Fibroblast of the conjunctiva (primary cell): Measurements from ENCODE around the gene OAT.
"Not testable (repeated sequence)": the region's sequence is repeated elsewhere in the genome, so short reads cannot be mapped to it uniquely, and the experiment has no call there.

ENCODE experiments used
- DNase-seq: peaks from one replicate; pipeline ENCODE4 v3.0.0-alpha.2; 2010; ENCODE audit warnings: low read depth

Gene OAT

DNA sequence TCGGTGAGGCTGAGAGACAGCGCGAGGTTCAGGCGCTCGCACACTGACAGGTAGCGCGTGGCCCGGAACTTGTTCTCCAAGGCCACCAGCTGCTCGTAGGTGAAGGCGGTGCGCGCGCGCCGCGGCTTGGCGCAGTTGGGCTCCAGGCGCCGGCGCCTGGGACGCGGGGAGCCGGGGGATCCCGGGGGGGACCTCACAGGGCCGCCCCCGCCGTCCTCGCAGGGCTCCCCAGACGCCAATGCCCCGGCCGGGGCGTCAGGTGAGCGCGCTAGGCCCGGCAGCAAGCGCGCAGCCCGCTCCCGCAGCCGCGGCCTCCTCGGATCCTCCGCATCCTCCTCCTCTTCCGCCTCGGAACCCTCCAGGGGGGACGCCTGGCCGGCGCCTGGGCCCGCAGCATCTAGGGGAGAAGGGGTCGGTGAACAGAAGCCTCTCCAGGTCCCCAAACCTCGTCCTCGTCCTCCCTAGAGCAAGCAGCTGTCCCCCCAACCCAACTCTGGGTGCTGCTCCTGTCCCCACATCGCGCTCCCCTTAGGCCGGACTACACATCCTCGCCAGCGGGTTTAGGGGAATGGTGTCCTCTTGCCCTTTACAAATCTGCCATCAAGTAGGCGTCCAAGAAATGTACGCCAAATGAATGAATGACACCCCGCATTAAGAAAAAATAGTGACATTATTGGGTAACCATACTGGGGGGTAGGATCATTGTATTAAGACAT, 29.2 kb upstream of the OAT start:
- DNase-seq = no peak

DNA sequence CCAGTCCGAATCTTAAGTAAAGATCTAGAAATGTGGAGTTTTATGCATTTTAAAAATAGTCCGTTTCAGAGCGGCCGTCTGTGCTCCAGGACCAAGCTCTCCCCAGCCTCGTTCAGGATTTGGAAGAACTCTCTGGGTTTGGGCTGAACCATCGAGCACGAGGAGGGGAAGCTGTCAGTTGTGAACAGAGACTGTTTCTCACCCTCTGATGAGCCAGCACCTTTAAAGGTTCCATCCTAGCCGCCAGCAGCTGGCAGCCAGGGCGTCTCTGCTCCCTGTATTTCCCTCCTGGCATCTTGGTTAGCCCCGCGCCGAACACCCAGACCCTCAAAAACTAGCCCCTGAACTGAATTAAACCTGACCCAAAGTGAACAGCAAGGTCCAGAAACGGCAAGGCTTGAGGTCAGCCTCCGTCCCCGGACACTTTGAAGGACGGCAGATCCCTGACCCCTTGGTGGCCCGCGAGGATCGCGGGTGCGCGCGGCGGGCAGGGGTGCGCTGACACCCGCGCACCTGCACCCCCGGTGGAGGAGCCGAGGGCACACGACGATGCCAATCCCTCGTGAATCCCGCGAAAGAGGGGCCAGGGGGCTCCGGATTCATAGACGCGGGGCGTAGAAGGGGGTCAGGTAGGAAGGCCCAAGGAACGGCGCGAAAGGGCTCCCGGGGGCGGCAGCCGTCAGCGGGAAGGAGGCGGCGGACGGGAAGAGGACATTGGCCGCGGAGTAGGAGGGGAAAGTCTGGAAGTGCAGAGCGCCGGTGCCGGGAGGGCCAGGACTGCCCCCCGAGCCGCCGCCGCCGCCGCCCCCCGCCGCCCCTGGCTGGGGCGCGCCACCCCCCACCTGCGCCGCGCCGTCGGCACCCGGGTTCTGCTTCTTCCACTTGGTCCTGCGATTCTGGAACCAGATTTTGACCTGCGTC, 28.4 kb upstream of the OAT start:
- DNase-seq = no peak

DNA sequence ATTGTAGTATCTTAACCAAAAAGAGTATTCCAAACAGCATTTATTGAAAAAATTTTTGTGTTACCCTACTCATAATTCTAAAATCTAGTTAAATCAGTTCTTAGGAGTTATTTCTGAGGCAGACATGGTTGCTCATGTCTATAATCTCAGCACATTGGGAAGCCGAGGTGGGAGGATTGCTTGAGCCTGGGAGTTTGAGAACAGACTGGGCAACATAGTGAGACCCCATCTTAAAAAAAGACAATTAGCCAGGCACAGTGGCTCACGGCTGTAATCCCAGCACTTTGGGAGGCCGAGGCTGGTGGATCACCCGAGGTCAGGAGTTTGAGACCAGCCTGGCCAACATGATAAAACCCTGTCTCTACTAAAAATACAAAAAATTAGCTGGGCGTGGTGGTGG, 23.0 kb upstream of the OAT start:
- DNase-seq = not testable (repeated sequence)

DNA sequence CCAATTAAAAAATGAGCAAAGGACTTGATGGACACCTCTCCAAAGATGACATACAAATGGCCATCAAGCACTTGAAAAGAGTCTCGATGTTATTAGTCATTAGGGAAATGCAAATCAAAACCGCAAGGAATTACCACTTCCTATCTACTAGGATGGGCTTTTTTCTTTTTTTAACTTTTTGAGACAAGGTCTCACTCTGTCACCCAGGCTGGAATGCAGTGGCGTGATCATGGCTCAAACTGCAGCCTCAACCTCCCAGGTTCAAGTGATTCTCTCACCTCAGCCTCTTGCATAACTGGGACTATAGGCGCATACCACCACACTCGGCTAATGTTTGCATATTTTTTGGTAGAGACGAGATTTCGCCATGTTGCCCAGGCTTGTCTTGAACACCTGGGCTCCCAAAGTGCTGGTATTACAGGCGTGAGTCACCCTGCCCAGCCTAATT, 17.5 kb upstream of the OAT start:
- no peak for DNase-seq

DNA sequence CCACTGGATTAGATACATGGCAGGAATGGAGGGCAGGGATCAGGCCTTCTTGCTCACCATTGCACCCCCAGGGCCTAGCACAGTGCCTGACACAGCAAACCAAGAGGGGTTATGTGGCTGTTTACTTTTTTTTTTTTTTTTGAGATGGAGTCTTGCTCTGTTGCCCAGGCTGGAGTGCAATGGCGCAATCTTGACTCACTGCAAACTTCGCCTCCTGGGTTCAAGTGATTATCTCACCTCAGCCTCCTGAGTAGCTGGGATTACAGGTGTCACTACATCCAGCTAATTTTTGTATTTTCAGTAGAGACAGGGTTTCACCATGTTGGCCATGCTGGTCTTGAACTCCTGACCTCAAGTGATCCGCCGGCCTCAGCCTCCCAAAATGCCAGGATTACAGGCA, 17.0 kb upstream of the OAT start:
- DNase-seq = not testable (repeated sequence)

DNA sequence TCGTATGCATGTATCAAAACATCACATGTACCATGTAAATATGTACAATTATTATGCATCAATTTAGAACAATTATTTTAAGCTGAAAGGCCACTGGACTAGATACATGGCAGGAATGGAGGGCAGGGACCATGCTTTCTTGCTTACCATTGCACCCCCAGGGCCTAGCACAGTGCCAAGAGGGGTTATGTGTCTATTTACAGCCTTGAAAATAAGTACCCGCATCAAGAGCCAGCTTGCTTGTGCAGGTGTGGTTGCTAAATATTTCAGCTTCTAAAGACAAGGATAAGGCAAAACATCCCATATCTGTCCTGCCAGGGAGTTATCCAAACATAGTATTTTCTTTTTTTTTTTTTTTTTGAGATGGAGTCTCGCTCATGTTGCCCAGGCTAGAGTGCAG, 14.7 kb upstream of the OAT start:
- DNase-seq = no peak

DNA sequence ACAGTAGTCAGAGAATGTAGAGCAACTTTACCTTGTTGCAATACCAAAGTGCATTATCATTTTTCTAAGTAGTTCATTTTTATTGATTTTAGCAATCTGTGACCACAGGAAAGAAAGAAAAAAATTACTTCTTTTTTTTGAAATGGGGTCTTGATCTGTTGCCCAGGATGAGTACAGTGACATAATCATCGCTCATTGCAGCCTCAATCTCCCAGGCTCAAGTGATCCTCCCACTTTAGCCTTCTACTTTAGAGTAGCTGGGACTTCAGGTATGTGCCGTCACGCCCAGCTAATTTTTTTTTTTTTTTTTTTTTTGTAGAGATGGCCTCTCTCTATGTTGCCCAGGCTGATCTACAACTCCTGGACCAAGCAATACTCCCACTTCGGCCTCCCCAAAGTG, 11.4 kb upstream of the OAT start:
- no peak for DNase-seq

DNA sequence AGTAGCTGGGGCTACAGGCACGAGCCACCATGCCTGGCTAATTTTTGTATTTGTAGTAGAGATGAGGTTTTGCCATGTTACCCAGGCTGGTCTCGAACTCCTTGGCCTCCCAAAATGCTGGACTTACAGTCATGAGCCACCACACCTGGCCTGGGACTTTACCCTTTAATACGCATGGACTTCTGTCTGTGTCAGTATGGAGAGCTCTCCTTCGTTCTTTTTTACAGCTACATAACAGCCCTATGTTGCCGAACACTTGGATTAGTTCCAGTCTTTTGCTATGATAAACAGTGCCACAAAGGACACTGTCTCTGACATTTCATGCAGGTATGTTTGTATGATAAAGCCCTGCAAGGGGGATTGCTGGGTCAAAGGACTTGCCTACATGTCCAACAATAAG, 10.9 kb upstream of the OAT start:
- DNase-seq = no peak

DNA sequence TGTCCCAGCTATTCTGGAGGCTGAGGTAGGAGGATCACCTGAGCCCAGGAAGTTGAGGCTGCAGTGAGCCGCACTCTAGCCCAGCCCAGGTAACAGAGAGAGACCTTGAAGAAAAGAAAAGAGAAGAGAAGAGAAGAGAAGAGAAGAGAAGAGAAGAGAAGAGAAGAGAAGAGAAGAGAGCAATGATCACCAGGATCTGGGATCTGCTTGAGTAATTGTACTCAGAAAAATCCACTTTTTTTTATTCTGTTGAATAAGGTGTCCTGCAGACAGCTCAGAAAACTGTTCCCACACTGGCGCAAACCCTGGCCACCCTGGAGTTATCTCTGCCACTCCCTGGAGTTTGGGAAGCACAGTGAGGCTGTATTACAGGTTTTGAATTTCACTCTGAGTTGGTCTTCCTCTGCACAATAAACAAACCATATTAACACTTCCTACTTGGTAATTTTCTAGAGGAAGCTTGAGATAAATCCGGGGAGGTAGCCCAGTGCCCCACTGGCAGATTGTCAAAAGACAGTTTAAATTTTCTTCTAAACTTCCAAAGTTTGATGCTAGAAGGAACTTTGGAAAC, 9.6 kb upstream of the OAT start:
- DNase-seq = no peak

DNA sequence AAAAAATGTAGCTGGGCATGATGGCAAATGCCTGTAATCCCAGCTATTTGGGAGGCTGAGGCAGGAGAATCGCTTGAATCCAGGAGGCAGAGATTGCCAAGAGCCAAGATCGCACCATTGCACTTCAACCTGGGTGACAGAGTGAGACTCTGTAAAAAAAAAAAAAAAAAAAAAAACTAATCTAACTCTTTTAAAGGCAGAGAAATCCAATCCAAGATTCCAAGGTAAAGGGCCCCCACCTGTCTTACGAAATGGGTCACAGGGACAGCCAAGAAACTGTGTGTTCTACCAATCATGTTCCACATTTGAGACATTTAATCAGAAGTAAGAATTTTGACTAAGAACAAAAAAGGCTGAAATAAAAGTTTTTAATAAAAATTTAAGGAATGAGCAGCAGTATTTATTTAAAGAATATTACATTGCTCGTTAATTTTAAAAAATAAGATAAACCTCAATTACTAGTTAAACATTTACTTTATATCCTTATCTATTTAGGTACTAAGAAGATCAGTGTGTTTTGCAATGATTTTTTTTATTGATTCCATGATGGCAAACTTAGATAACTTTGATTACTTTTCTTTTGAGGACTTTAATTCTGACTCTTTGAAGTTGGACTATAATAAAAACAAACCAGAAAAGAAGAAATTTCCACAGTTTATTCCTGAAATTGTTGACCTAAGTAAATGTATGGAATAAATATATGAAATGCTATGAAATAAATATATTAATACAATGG, 6.7 kb upstream of the OAT start:
- no peak for DNase-seq

DNA sequence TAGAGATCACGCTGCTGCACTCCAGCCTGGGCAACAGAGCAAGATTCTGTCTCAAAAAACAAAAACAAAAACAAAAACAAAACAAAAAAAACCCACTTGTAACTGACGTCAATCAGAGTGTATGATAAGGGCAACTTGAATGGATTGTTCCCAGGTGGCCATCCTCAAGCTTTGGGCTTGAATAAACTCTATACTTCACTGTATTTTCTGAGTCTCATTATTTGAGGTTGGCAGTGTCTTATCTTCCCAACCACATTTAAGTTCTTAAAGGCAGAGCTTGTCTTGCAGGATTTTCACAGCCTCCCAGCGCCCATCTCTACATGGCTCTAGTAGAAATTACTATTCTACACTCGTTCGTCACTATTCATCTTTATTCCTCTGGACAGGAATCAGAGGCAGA, 5.1 kb upstream of the OAT start:
- no peak for DNase-seq

DNA sequence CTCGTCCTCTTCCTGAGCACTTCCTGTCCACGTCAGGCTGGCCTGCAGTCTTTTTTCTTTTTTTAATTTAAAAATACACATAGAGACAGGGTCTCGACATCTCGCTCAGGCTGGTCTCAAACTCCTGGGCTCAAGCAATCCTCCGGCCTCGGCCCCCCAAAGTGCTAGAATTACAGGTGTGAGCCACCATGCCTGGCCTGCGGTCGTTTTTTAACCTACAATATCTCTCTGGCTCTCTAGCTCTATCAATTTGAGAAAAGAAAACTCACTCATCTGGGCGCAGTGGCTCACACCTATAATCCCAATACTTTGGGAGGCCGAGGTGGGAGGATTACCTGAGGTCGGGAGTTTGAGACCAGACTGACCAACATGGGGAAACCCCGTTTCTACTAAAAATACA, 4.0 kb upstream of the OAT start:
- DNase-seq = no peak

DNA sequence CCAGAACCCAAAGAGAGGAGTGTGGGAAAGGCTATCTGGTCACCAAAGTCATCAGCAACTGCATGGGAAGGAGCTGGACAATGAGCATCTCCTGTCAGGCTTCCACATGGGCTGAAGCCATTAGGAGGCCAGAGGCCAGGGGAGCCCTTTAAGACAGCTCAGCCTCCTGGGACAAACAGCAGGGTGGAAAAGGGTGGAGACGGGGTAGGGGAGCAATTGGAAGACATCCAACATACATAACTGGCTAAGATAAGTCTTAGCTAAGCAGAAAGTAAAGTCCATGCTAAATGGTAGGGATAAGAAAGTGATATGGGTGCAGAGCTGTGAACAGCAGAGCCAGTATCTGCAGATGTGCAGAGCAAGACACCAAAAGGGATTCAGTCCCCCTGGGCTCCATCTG, 1.5 kb upstream of the OAT start:
- DNase-seq = no peak

DNA sequence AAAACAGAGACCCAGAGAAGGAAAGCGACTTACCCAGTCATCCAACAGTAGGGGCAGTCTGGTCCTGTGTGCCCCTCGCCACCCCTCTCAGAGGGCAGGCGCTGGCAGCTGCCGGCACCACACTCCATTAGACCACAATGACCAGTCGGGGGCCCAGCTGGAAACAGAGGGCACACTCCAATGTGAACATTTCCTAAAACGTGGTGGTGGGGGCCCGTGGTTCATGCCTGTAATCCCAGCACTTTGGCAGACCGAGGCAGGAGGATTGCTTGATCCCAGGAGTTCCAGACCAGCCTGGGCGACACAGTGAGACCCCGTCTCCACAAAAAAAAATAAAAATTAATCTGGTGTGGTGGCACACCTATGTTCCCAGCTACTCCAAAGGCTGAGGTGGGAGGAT, 912 bp upstream of the OAT start:
- DNase-seq = no peak

DNA sequence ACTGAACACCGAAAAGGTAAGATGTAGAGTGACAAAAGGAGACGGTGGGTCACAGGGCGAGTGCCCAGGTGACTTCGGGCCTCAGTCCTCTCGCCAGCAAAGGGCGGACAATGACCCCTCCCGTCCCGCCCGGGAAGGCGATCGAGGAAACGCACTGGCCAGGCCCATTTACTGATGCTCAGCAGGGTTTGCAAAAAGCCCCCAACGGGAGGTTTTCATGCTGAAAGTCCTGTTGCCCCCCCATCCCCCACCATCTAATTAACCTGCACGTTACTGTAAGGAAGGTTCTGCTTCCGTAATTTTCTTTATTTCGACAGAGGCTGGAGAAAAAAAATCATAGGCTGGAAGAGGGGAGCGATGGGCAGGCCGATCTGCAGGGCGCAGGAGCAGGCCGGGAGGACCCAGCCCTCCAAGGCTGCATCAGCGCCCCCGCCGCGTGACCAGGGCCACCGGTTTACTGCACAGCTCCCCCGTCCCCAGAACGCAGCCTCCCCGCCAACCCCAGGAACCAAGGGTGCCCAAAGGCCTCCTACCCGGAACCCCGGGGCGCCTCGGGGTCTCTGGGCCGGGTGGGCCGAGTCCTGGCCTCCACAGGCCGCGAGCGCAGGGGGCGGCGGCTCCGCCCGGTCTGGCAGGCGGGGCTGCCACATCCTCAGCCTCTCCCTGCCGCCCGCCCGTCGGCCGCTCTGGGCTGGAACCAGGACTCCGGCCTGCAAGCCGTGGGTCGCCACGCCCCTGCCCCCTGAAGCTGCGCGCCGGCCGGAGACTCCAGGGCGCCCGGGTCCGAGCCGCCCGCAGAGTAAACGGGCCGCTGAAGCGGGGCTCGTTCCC, 613 bp downstream of the OAT start:
- no peak for DNase-seq

DNA sequence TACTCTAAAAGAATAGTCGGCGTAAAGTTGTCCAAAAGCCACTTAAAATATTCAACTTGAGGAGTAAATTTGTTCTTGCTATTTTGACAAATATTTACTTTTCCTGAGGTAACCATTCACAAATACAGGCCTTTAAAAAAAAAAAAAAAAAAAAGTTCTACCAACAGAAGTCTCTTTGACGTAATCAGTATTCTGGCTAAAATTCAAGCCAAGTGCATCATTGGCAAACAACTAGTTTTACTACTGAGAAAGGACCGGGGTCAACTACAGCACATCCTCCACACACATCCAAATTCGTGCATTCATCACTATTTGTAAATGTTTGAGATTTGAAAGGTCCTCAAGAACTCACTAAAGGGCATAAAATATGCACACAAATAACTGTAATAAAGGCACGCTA, 2.0 kb downstream of the OAT start:
- no peak for DNase-seq

DNA sequence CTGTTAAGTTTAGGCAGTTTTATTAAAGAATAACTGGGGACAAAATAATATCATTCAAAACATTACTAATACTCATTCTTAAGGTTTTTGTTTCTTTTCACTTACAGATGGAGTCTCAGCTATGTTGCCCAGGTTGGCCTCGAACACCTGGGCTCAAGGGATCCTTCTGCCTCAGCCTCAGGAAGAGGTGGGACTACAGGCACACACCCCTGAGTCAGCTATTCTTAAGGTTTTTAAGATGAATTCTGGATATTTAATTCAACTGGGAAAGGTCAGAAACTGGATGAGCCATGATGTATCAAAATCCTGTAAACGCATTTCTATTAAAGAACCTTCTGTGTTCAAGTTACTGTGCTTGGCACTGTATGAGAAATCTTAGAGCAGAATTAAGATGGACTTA, 3.5 kb downstream of the OAT start:
- no peak for DNase-seq

DNA sequence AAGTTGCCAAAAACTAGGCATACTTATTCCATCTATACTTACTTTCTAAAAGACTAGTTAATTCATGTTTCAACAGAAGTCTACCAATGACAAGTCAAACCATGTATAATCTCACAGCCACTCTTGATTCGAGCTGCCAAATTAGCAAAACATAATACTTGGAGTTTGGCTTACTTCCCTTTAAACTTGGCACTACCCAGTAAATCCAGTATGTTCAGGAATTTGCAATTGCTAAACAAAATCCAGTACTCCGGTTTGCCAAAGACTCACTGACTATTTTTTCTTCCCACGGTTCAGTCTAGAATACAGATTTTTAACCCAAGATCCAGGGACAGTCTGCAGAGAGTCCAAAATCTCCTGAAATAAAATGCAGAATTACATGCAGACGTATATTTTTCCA, 4.6 kb downstream of the OAT start:
- no peak for DNase-seq

DNA sequence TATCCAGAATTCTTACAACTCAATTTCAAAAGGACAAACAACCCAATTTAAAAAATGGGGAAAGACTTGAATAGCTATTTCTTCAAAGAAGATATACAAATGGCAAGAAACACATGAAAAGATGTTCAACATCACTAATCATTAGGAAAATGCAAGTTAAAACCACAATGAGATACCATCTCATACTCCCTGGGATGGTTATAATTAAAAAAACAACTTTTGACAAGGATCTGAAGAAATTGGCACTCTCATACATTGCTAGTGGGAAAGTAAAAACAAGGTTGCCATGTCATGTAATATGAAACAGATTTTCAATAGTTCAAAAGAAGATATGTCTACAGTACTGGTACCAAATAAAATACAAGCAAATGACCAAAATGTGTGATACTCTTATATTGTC, 9.0 kb downstream of the OAT start:
- DNase-seq = no peak

DNA sequence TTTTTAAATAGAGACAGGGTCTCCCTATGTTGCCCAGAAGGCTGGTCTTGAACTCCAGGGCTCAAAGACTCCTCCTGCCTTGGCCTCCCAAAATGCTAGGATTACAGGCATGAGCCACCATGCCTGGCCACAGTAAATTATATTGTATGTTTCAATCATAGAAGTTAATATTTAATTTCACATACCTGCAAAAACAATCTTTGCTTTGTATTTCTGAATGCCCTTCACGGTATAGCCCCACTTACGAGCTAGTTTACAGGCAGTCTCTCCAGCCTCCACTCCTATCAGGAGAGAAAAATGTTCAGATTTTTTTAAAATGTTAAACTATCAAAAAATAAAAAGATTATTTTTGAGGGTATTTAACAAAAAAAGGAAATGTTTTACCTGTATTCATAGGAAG, 10.4 kb downstream of the OAT start:
- DNase-seq = no peak

DNA sequence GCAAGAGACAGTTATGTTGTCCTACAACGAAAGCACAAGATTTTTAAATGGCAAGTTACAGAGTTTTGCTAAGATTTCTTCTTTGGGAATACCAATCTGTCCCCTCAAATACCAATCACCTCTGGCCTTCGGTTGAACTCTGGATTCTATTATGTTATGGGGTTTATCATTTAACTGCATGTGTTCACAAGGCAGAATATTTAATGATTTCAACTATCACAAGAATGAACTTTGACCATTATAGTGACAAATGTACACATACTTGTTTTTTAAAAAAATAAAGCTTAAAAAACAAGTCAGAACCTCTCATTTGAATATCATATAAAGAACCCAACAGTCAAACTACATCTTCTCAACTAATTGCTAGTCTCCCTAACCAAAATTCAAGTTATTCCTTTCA, 11.3 kb downstream of the OAT start:
- DNase-seq = no peak

DNA sequence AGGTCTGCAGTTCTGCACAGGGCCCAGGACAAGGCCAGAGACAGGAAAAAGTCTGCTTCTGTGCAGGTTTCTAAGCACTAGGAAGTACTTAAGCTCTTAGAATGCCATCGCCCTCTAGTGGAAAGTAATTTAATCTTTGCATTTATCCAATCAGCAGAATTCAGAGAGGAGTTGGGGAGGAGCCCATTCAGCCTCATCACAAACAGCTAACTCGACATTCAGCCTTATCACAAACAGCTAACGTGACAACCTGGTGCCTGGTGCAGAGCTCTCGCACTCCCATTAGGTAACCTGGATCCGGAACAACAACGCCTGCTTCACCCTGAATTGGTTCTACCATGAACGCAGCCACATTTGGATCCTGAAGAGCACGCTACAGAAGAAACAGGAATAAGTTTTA, 15.2 kb downstream of the OAT start:
- peak; percentile 78 for DNase-seq
